Suprapubic skin (tissue), 4 donors: ENCODE results near the gene NUFIP1. TPM values are rescaled to one million over a fixed set of nuclear protein-coding genes. Genes with fewer than 3 reads are reported as not detected.

Experiments used
- DNase-seq, 2 donors: peaks; one replicate each; pipeline ENCODE4 v3.0.0-alpha.2; 2019; ENCODE audit warnings: low spot score in 2 of 2
- H3K27ac ChIP-seq: fragments of 200-600 bp; sonication (generic); one replicate; pipeline ENCODE4 v1.5.1; 2019
- H3K27me3 ChIP-seq: fragments of 200-600 bp; sonication (generic); one replicate; pipeline ENCODE4 v1.5.1; 2019
- H3K36me3 ChIP-seq: fragments of 200-600 bp; sonication (generic); one replicate; pipeline ENCODE4 v1.5.1; 2019
- H3K4me1 ChIP-seq: fragments of 200-600 bp; sonication (generic); one replicate; pipeline ENCODE4 v1.5.1; 2019
- H3K4me3 ChIP-seq: fragments of 200-600 bp; sonication (generic); one replicate; pipeline ENCODE4 v1.5.1; 2019; ENCODE audit warnings: mild to moderate bottlenecking
- H3K9me3 ChIP-seq: fragments of 200-600 bp; sonication (generic); one replicate; pipeline ENCODE4 v1.5.1; 2019
- EP300 ChIP-seq: sonication (generic); formaldehyde crosslinking; IDR thresholded peaks from one replicate; pipeline ENCODE4 v1.6.1; 2017; ENCODE audit warnings: antibody characterized with exemption
- POLR2A ChIP-seq, 2 donors: fragments of 450-650 bp; IDR thresholded peaks; one replicate each; pipeline ENCODE4 v1.6.1; 2017; ENCODE audit warnings: antibody characterized with exemption in 2 of 2, mild to moderate bottlenecking in 2 of 2, moderate library complexity in 2 of 2
- POLR2AphosphoS5 ChIP-seq, 3 donors: sonication (generic); formaldehyde crosslinking; IDR thresholded peaks; one replicate each; pipeline ENCODE4 v1.6.1; 2017; ENCODE audit warnings: antibody characterized with exemption in 3 of 3
- WGBS: methylation state at CpG from one replicate; pipeline ENCODE4 v1.1.5; 2018; 5-methylcytosine and 5-hydroxymethylcytosine counted together
- total RNA-seq, 4 donors: library from RNA; depleted of rRNA; stranded (reverse); fragments of >200 nt; gene quantifications; one replicate each; pipeline ENCODE4 v1.1.0, GENCODE V29; 2016
- TF ChIP-seq, protein P1 (sequence below), 2 donors: fragments of 200-600 bp in 1 of 2; fragments of 450-650 bp in 1 of 2; sonication (generic) in 1 of 2; IDR thresholded peaks; one replicate each; pipeline ENCODE4 v1.5.1; 2016 to 2019; ENCODE audit warnings: antibody characterized with exemption in 2 of 2, mild to moderate bottlenecking in 1 of 2, moderate library complexity in 1 of 2

Gene NUFIP1
- total RNA-seq, 4 donors from 2014 or later: 3.2 to 5.0 (median 4.2) TPM

DNA sequence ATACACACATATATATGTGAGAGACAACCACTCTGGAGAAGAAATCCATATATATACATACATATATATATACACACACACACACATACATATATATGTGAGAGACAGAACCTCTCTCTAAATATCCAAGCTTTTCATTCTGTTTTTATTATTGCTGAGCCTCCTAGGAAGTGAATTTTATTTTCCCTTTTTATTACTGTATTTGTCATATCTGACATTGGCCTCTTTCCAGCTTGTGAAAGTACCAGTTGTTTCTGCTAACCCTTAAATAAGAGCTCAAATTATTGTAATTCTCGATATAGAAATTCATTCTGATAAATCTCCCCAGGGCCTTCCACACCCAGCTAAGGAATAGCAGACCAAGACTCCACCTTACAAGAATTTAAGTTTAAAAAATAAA, 81.0 kb downstream of the NUFIP1 start:
- no peak for DNase-seq
- no peak for TF ChIP-seq EP300
- TF ChIP-seq, protein P1, sequence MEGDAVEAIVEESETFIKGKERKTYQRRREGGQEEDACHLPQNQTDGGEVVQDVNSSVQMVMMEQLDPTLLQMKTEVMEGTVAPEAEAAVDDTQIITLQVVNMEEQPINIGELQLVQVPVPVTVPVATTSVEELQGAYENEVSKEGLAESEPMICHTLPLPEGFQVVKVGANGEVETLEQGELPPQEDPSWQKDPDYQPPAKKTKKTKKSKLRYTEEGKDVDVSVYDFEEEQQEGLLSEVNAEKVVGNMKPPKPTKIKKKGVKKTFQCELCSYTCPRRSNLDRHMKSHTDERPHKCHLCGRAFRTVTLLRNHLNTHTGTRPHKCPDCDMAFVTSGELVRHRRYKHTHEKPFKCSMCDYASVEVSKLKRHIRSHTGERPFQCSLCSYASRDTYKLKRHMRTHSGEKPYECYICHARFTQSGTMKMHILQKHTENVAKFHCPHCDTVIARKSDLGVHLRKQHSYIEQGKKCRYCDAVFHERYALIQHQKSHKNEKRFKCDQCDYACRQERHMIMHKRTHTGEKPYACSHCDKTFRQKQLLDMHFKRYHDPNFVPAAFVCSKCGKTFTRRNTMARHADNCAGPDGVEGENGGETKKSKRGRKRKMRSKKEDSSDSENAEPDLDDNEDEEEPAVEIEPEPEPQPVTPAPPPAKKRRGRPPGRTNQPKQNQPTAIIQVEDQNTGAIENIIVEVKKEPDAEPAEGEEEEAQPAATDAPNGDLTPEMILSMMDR (IDR thresholded peaks at IDR 0.05): no peak
- TF ChIP-seq POLR2A (IDR thresholded peaks at IDR 0.05): no peak
- TF ChIP-seq POLR2AphosphoS5 (IDR thresholded peaks at IDR 0.05): no peak
- Histone ChIP-seq H3K27me3 (no peaks in the 10 kb centered on the region), H3K9me3 (no peaks in the 10 kb centered on the region), H3K4me1 (peaks cover 28% of the 10 kb centered on the region), H3K27ac (no peak overlapping the region), H3K36me3 (no peaks in the 10 kb centered on the region), H3K4me3 (no peak overlapping the region)
- 44% methylated on average over 1 of the region's 1 CpG for WGBS

DNA sequence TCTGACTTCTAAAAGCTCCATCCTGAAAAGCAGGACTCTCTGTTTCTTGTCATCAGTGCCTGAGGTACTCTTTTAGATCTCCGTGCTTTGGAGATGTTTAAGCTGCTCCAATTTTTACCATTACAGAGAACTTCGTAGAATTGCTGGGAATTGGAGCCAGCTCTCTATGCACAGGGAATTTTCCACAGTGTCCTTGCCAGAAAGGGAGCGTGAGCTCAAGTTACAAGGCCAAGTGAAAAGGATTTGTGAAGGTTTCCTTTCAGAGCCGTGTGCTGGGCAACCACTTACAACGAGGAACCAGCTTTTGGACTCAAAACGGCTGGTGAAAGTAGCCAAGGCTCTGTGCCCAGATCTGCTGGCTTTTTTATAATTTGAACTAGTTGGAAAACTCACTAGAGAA, 82.6 kb downstream of the NUFIP1 start:
- TF ChIP-seq, protein P1 (IDR thresholded peaks at IDR 0.05): no peak
- TF ChIP-seq POLR2AphosphoS5 (IDR thresholded peaks at IDR 0.05): no peak
- TF ChIP-seq POLR2A (IDR thresholded peaks at IDR 0.05): no peak
- no peak for TF ChIP-seq EP300
- H3K4me3 ChIP-seq: no peak overlapping the region
- H3K27me3 ChIP-seq: no peaks in the 10 kb centered on the region
- no peak for DNase-seq
- H3K27ac ChIP-seq: no peak overlapping the region
- WGBS: 13% methylated on average over 6 of the region's 6 CpGs
- no peaks in the 10 kb centered on the region for H3K9me3 ChIP-seq
- peaks cover 29% of the 10 kb centered on the region for H3K4me1 ChIP-seq
- no peaks in the 10 kb centered on the region for H3K36me3 ChIP-seq

DNA sequence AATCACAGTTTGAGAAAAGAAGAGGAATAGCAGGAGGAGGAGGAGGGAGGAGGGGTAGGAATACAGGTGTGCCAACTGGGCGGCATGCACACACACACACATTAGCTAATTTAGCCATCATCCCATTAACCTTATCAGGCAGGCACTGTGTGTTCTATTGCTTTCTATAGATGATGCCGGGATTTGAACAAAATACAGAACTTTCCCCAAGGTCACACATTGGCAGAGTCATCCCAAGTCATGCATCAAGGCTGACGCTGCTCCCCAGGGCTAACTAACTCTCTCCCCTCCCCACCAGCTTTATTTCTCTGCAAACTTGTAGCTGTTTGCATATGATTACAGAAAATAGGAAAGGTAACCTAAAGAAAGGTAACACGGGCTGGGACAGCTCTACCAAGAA, 83.0 kb downstream of the NUFIP1 start:
- WGBS: 38% methylated on average over 4 of the region's 4 CpGs
- no peak for TF ChIP-seq POLR2A (IDR thresholded peaks at IDR 0.05)
- TF ChIP-seq, protein P1 (IDR thresholded peaks at IDR 0.05): no peak
- TF ChIP-seq POLR2AphosphoS5 (IDR thresholded peaks at IDR 0.05): no peak
- no peak for TF ChIP-seq EP300
- no peak overlapping the region for H3K27ac ChIP-seq
- no peaks in the 10 kb centered on the region for H3K27me3 ChIP-seq
- no peak overlapping the region for H3K4me3 ChIP-seq
- H3K36me3 ChIP-seq: no peaks in the 10 kb centered on the region
- H3K4me1 ChIP-seq: peaks cover 29% of the 10 kb centered on the region
- H3K9me3 ChIP-seq: no peaks in the 10 kb centered on the region
- DNase-seq: no peak

DNA sequence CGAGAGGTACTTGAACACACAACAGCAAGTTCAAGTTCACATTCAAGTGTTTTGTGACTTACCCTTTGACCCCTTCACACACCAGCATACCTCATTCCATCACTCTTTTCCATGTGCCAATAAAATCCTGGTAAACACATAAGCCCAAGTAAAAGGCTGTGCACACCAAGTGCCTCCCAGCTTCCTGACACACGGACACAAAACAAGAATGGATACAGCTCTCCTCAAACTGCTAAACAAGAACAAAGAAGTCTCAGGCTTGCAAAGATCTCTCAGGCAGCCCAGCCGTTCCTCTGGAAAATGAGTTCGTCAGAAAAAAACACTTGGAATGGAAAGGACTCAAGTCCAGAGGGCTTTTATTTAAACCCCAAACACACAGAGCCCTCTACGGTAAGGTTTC, 83.7 kb downstream of the NUFIP1 start:
- H3K36me3 ChIP-seq: no peaks in the 10 kb centered on the region
- 70% methylated on average over 4 of the region's 5 CpGs for WGBS
- TF ChIP-seq POLR2AphosphoS5 (IDR thresholded peaks at IDR 0.05): no peak
- TF ChIP-seq POLR2A (IDR thresholded peaks at IDR 0.05): no peak
- TF ChIP-seq, protein P1 (IDR thresholded peaks at IDR 0.05): no peak
- no peak for TF ChIP-seq EP300
- H3K4me1 ChIP-seq: peaks cover 29% of the 10 kb centered on the region
- H3K27me3 ChIP-seq: no peaks in the 10 kb centered on the region
- DNase-seq: no peak
- H3K4me3 ChIP-seq: no peak overlapping the region
- H3K9me3 ChIP-seq: no peaks in the 10 kb centered on the region
- no peak overlapping the region for H3K27ac ChIP-seq

DNA sequence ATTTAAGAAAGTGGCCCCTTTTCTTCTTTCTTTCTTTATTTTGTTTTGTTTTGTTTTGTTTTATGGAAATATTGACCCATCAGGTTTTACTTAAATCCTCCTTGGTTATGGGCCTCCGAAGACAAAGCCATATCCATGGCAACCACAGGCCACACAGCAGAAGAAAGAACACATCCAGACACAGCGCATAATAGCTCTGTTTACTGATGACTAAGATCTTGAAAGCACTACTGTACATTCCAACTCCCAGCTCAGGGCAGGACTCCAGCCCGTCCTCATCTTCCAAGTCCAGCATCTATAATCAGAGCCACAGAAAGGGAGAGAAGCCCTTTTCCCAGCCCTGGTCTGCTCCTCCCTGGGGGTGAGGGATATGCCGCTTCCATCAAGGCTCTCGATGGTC, 84.3 kb downstream of the NUFIP1 start:
- Histone ChIP-seq H3K27me3 (no peaks in the 10 kb centered on the region), H3K36me3 (no peaks in the 10 kb centered on the region), H3K4me3 (no peak overlapping the region), H3K4me1 (peaks cover 29% of the 10 kb centered on the region), H3K9me3 (no peaks in the 10 kb centered on the region), H3K27ac (peak overlapping the region; percentile 85)
- no peak for TF ChIP-seq EP300
- TF ChIP-seq, protein P1 (IDR thresholded peaks at IDR 0.05): no peak
- no peak for TF ChIP-seq POLR2AphosphoS5 (IDR thresholded peaks at IDR 0.05)
- no peak for TF ChIP-seq POLR2A (IDR thresholded peaks at IDR 0.05)
- DNase-seq: peak; percentile 82
- 74% methylated on average over 5 of the region's 5 CpGs for WGBS
